ENCODE results near the gene RALGPS1. TPM values are rescaled to one million over a fixed set of nuclear protein-coding genes. Genes with fewer than 3 reads are reported as not detected.

The RALGPS1 gene
- total RNA-seq, 4 donors from 2014 or later = 3.3 to 9.8 (median 6.7) TPM

GRCh38 chr9:127102788-127103187 lies 188.2 kb downstream of the RALGPS1 start:
- H3K9me3 ChIP-seq = no peaks in the 10 kb centered on the region
- peaks cover 0 to 64% (median 0%) of the 10 kb centered on the region in 4 donors for H3K4me1 ChIP-seq
- H3K36me3 ChIP-seq = peaks cover 0 to 22% (median 0%) of the 10 kb centered on the region in 3 donors
- peak overlapping the region in 2 of 4 donors; percentile 0 to 53 for H3K27ac ChIP-seq
- DNase-seq (ENCODE audit: low spot score in 2 of 2) = no peak
- no peak for TF ChIP-seq POLR2A (IDR thresholded peaks at IDR 0.05)
- no peak for TF ChIP-seq EP300 (IDR thresholded peaks at IDR 0.05)
- no peak for TF ChIP-seq CTCF (IDR thresholded peaks at IDR 0.05)
- H3K27me3 ChIP-seq = no peaks in the 10 kb centered on the region
- no peak overlapping the region for H3K4me3 ChIP-seq
- WGBS, 2 donors = 32 to 48% methylated on average over 2 of the region's 2 CpGs

DNA sequence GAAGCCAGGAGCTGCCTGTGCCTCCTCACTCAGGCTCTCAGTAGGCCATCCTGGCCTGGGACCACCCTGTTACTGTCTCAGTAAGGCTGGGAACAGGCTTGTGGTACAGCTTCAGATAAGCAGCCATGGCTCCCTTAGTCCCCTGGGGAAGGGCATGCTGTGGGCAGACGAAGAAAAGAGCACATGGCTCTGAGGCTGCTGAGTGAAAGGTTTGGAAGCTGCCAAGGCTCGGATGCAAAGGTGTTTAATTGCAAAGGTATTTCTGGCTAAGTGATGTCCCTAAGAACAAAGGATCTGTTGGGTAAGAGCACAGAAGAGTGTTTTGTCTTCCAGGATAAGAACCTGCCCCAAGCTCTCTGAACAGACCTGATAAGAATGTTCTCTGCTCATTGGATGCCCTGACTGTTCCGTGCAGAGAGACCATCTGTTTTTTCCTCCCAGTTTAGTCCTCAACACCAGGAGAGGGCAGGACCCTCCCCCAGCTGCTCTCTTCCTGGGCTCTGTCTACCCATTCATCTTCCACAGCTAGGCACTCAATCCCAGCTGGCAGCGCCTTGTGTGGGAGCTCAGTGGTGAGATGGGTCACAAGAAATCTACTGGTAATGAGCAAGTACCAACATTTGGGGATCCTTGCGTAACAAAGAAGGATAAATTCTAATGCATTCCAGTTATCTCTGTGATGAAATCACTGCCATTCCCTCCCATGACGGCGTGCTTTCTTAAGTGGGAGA lies 190.2 kb downstream of the RALGPS1 start:
- 84 to 85% methylated on average over 7 of the region's 7 CpGs for WGBS, 2 donors
- Histone ChIP-seq H3K27ac (peak overlapping the region in 2 of 4 donors; percentile 19 to 43), H3K9me3 (no peaks in the 10 kb centered on the region), H3K4me1 (peaks cover 0 to 54% (median 0%) of the 10 kb centered on the region in 4 donors), H3K27me3 (no peaks in the 10 kb centered on the region), H3K36me3 (peaks cover 0 to 33% (median 0%) of the 10 kb centered on the region in 3 donors), H3K4me3 (no peak overlapping the region)
- DNase-seq (ENCODE audit: low spot score in 2 of 2) = no peak
- TF ChIP-seq POLR2A (IDR thresholded peaks at IDR 0.05) (no peak), EP300 (IDR thresholded peaks at IDR 0.05) (no peak), CTCF (IDR thresholded peaks at IDR 0.05) (no peak)

- WGBS, 2 donors = 62 to 72% methylated on average over 7 of the region's 7 CpGs
- Histone ChIP-seq H3K9me3 (no peaks in the 10 kb centered on the region), H3K27ac (no peak overlapping the region), H3K27me3 (no peaks in the 10 kb centered on the region), H3K36me3 (peaks cover 0 to 33% (median 0%) of the 10 kb centered on the region in 3 donors), H3K4me1 (peaks cover 0 to 52% (median 0%) of the 10 kb centered on the region in 4 donors), H3K4me3 (no peak overlapping the region)
- DNase-seq (ENCODE audit: low spot score in 2 of 2) = no peak
- TF ChIP-seq CTCF (IDR thresholded peaks at IDR 0.05) (no peak), POLR2A (IDR thresholded peaks at IDR 0.05) (no peak), EP300 (IDR thresholded peaks at IDR 0.05) (no peak)
Measured at GRCh38 chr9:127105805-127106465, 191.4 kb downstream of the RALGPS1 start.

DNA sequence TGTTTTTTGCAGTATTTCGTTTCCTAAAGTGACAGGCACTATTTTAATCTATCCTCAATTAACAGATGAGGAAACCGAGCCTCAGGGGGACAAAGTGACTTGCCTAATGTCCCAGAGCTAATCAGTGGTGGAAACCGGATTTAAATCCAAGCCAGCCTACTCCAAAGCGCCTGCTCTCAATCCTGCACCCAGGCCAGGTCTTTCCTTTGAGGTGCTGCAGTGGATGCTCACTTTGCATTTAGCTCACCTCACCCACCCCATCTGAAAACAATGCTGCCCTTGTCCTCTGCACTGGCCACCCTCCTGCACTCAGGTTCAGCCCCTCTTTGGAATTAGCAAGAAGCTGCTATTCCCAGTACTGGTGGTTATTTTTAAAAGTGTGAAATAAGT lies 191.9 kb downstream of the RALGPS1 start:
- H3K4me3 ChIP-seq = no peak overlapping the region
- no peak overlapping the region for H3K27ac ChIP-seq
- H3K9me3 ChIP-seq = no peaks in the 10 kb centered on the region
- 80 to 93% methylated on average over 4 of the region's 4 CpGs for WGBS, 2 donors
- H3K4me1 ChIP-seq = peaks cover 0 to 52% (median under 1%) of the 10 kb centered on the region in 4 donors
- H3K27me3 ChIP-seq = no peaks in the 10 kb centered on the region
- DNase-seq (ENCODE audit: low spot score in 2 of 2) = no peak
- peaks cover 0 to 33% (median 0%) of the 10 kb centered on the region in 3 donors for H3K36me3 ChIP-seq
- TF ChIP-seq POLR2A (IDR thresholded peaks at IDR 0.05) (no peak), CTCF (IDR thresholded peaks at IDR 0.05) (no peak), EP300 (IDR thresholded peaks at IDR 0.05) (no peak)

All from tibial nerve (tissue), 4 donors.